PC-9 (cell line): ENCODE results near the gene ANXA11. TPM values are rescaled to one million over a fixed set of nuclear protein-coding genes. Genes with fewer than 3 reads are reported as not detected.

Source experiments
- BruUV-seq: library from RNA; stranded (reverse); fragments of 400-500 nt; replicated peaks from 2 replicates; lab custom pipeline; 2021; lab: Mats Ljungman, UMichigan
- CTCF ChIA-PET: fragments of 300-600 bp; sonication (Branson Sonifier 250); formaldehyde crosslinking; loops from one replicate; lab custom pipeline; 2022; ENCODE audit warnings: antibody characterized with exemption; lab: Charles Lee
- POLR2A ChIA-PET: fragments of 300-600 bp; sonication (Branson Sonifier 250); formaldehyde crosslinking; loops from one replicate; lab custom pipeline; 2022; ENCODE audit warnings: antibody characterized with exemption; ENCODE audit not compliant: unreplicated experiment; lab: Charles Lee
- DNase-seq, 2 experiments: peaks; one replicate each; pipeline versions ENCODE4 v3.0.0 to v3.0.0-alpha.2; 2015 to 2022; ENCODE audit warnings: mixed read lengths in 1 of 2
- H2AFZ ChIP-seq: fragments of 200-600 bp; sonication (generic); 2 replicates; pipeline ENCODE4 v1.8.1; 2017; ENCODE audit warnings: antibody characterized with exemption
- H3F3A ChIP-seq: fragments of 200-600 bp; sonication (generic); 2 replicates; pipeline ENCODE4 v1.8.1; 2017; ENCODE audit warnings: antibody characterized with exemption, mild to moderate bottlenecking, low read depth; ENCODE audit not compliant: insufficient read depth
- H3K27ac ChIP-seq: fragments of 200-600 bp; sonication (generic); 2 replicates; pipeline ENCODE4 v1.6.1; 2016; ENCODE audit warnings: mixed run types
- H3K27me3 ChIP-seq: fragments of 200-600 bp; sonication (generic); 2 replicates; pipeline ENCODE4 v1.6.1; 2016; ENCODE audit warnings: low read depth, mixed run types; ENCODE audit not compliant: insufficient read depth
- H3K36me3 ChIP-seq: fragments of 200-600 bp; sonication (generic); 2 replicates; pipeline ENCODE4 v1.6.1; 2016; ENCODE audit warnings: low read depth, mixed run types
- H3K4me1 ChIP-seq: fragments of 200-600 bp; sonication (generic); replicated peaks from 2 replicates; pipeline ENCODE4 v1.6.1; 2016; ENCODE audit warnings: mixed run types; ENCODE audit not compliant: insufficient read depth
- H3K4me2 ChIP-seq: fragments of 200-600 bp; sonication (generic); 2 replicates; pipeline ENCODE4 v1.6.1; 2017; ENCODE audit warnings: mixed run types
- H3K4me3 ChIP-seq: fragments of 200-600 bp; sonication (generic); 2 replicates; pipeline ENCODE4 v1.6.1; 2016; ENCODE audit warnings: mixed run types
- H3K79me2 ChIP-seq: fragments of 200-600 bp; sonication (generic); 2 replicates; pipeline ENCODE4 v1.6.1; 2017; ENCODE audit warnings: low read depth, mixed run types
- H3K9me2 ChIP-seq: fragments of 200-600 bp; sonication (generic); 2 replicates; pipeline ENCODE4 v1.8.1; 2017; ENCODE audit warnings: mild to moderate bottlenecking; ENCODE audit not compliant: insufficient read depth
- H3K9me3 ChIP-seq: fragments of 200-600 bp; sonication (generic); 2 replicates; pipeline ENCODE4 v1.8.1; 2016; ENCODE audit warnings: low read depth; ENCODE audit not compliant: insufficient read depth
- H4K20me1 ChIP-seq: fragments of 200-600 bp; sonication (generic); 2 replicates; pipeline ENCODE4 v1.8.1; 2017; ENCODE audit not compliant: insufficient read depth
- CTCF ChIP-seq: fragments of 200-600 bp; sonication (generic); conservative IDR thresholded peaks from 2 replicates; pipeline ENCODE4 v1.6.1; 2017; ENCODE audit warnings: mixed run types, antibody characterized with exemption, mild to moderate bottlenecking, moderate library complexity
- EZH2 ChIP-seq: fragments of 200-600 bp; sonication (generic); IDR thresholded peaks from 2 replicates; pipeline ENCODE4 v1.8.0; 2017; ENCODE audit warnings: antibody characterized with exemption, low read depth
- intact Hi-C: fragments of 100-400 bp; cut with micrococcal nuclease; formaldehyde crosslinking; loops from one replicate; pipeline ENCODE4 v1.10.0; 2022; ENCODE audit not compliant: unreplicated experiment
- total RNA-seq: library from RNA; stranded (reverse); gene quantifications from 2 replicates; pipeline ENCODE4 v1.2.3, GENCODE V29; 2021

ANXA11 gene
- total RNA-seq, 1 experiment from 2014 or later: 318 TPM

- Histone ChIP-seq H3K9me3 (no peaks in the 10 kb centered on the region), H3K9me2 (no peaks in the 10 kb centered on the region), H3F3A (peaks cover 54% of the 10 kb centered on the region), H3K4me1 (peaks cover 78% of the 10 kb centered on the region), H3K27me3 (no peaks in the 10 kb centered on the region), H4K20me1 (peaks cover 7% of the 10 kb centered on the region), H2AFZ (no peak overlapping the region), H3K4me2 (no peak overlapping the region), H3K4me3 (no peak overlapping the region), H3K79me2 (peaks cover 68% of the 10 kb centered on the region), H3K36me3 (peaks cover 48% of the 10 kb centered on the region), H3K27ac (no peak overlapping the region)
- no TSS peak for BruUV-seq
- intact Hi-C loops: no loop called here
- CTCF ChIA-PET: interaction anchor here (0.6 kb wide), 1 partner anchor 91 kb away, joined by 4 read pairs; no protein-coding TSS in a partner anchor
- POLR2A ChIA-PET: no interaction called here
- no peak for DNase-seq
- TF ChIP-seq CTCF (no peak; the same call in 1 of the 2 replicates), EZH2 (no peak)
Observed at GRCh38 chr10:80161321-80162083, 43.8 kb downstream of the ANXA11 start.

GRCh38 chr10:80160361-80161320 is 44.7 kb downstream of the ANXA11 start:
- H3K9me3 ChIP-seq: no peaks in the 10 kb centered on the region
- peaks cover 70% of the 10 kb centered on the region for H3K4me1 ChIP-seq
- H3K4me3 ChIP-seq: no peak overlapping the region
- H2AFZ ChIP-seq: no peak overlapping the region
- DNase-seq: no peak
- no peak overlapping the region for H3K4me2 ChIP-seq
- ChIA-PET CTCF (interaction anchor here (0.6 kb wide), 1 partner anchor 90 kb away, joined by 4 read pairs; no protein-coding TSS in a partner anchor), POLR2A (interaction anchor here (0.5 kb wide), 1 partner anchor 48 kb away, joined by 11 read pairs; no protein-coding TSS in a partner anchor)
- no peaks in the 10 kb centered on the region for H3K27me3 ChIP-seq
- peaks cover 63% of the 10 kb centered on the region for H3K79me2 ChIP-seq
- peaks cover 53% of the 10 kb centered on the region for H3F3A ChIP-seq
- H3K36me3 ChIP-seq: peaks cover 55% of the 10 kb centered on the region
- H3K9me2 ChIP-seq: no peaks in the 10 kb centered on the region
- intact Hi-C loops: no loop called here
- H4K20me1 ChIP-seq: peaks cover 7% of the 10 kb centered on the region
- BruUV-seq: no TSS peak
- TF ChIP-seq CTCF (no peak), EZH2 (no peak)
- H3K27ac ChIP-seq: no peak overlapping the region
